A549 treated with AZD9567 at 1 μM for 4 hours (cell line): ENCODE data around the gene GZMM. TPM values are rescaled to one million over a fixed set of nuclear protein-coding genes. Genes with fewer than 3 reads are reported as not detected.

Experiments used
- total RNA-seq: library from RNA; stranded (reverse); fragments of 200-300 nt; extraction: Qiagen RNA extraction; gene quantifications from 5 replicates; pipeline ENCODE4 v1.2.3, GENCODE V29; 2022; ENCODE audit not compliant: insufficient read depth

Gene GZMM
- 0.26 to 0.62 TPM (median 0.32 TPM) in 4 of 5 replicates, not detected in the other for total RNA-seq

DNA sequence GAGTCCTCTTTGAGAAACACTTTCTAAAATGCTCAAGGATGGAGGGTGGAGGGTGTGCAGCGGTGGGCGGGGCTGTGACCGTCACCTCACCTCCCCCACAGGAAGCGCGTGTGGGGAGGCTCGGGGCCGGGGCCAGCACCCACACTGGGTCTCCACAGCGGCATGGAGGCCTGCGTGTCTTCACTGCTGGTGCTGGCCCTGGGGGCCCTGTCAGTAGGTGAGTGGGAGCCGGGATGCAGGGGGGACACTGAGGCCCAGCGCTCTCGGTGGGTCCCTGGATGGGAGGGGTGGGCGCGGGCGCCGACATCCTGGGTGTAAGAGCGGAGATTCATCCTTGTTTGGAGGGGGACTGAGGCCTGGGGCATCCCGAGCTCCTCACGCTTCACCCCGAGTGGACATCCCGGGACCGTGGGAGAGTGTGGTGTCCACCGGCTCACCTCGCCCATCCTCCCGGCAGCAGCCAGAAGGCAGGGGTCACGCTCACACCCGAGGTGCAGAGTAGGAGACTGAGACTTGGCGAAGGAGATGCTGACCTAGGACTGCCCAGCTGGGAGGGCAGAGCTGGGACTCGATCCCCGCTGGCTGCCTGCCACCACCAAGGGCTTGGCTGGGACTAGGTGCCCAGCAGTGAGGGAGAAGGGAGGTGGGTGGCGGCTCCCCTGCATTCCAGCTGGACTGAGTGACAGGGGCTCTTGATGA is at the start of gene GZMM:
Gene GZMM, plus strand, starts transcription at position 144 of the 699 bp plus-strand sequence. Its CDS starts 19 bp downstream, at position 163.

DNA sequence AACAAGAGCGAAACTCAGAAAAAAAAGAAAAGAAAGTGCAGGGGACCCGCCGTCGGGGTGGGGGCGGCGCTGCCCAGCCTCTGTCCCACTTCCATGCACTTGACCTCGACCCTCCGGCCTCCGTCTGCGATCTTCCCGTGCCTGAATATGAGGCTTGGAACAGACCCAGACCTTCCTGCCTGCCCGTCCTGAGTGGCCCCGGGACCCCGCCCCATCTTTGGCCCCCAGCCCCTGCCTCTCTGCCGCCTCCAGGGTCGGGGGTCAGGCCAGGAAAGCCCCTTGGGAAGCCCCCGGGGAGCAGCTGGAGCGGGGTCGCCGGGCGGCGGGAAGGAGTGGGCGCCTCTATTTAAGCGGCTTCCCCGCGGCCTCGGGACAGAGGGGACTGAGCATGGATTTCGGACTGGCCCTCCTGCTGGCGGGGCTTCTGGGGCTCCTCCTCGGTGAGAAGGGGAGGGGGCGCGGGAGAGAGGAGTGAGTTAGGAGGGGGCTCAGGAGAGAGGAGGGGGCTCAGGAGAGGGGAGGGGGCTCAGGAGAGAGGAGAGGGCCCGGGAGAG is 47.7 kb upstream of the GZMM start, which contains the start of gene MADCAM1:
Gene MADCAM1, plus strand, starts transcription at position 375 of the 554 bp plus-strand sequence. Its CDS starts 14 bp downstream, at position 389.

DNA sequence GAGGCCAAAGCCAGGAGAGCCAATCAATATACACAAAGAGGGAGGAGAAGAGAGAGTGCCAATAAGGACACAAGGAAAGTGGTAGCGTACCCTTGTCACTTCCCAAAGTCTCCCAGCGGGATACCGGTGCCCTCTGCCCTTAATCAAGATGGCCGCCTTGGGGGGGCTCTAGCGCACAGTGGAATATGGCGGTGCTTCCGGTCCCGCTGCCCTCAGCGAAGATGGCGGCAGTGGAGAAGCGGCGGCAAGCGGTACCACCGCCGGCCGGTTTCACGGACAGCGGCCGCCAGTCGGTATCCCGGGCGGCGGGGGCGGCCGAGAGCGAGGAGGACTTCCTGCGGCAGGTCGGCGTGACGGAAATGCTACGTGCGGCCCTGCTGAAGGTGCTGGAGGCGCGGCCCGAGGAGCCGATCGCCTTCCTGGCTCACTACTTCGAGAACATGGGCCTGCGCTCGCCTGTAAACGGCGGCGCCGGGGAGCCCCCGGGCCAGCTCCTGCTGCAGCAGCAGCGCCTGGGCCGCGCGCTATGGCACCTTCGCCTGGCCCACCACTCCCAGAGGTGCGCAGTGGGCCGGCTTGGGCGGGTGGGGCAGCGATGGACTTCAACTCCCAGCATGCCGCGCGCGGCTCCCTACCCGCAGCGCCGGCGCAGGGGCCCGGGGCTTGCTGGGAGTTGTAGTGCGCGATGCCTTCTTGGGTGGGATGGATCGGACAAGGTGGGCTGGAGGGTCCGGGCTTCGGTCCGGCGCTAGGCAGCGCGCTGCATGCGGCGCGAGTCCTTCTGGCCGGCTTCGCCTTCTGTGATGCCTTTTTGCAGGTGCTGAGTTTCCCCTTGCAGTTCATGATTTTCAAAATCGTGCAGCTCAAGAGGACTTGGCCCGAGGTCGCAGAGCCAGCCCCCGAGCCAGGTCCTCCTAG is 36.3 kb upstream of the GZMM start, which contains the start of gene TPGS1:
Gene TPGS1, plus strand, starts transcription at position 212 of the 918 bp plus-strand sequence. Its CDS starts 10 bp downstream, at position 222.

DNA sequence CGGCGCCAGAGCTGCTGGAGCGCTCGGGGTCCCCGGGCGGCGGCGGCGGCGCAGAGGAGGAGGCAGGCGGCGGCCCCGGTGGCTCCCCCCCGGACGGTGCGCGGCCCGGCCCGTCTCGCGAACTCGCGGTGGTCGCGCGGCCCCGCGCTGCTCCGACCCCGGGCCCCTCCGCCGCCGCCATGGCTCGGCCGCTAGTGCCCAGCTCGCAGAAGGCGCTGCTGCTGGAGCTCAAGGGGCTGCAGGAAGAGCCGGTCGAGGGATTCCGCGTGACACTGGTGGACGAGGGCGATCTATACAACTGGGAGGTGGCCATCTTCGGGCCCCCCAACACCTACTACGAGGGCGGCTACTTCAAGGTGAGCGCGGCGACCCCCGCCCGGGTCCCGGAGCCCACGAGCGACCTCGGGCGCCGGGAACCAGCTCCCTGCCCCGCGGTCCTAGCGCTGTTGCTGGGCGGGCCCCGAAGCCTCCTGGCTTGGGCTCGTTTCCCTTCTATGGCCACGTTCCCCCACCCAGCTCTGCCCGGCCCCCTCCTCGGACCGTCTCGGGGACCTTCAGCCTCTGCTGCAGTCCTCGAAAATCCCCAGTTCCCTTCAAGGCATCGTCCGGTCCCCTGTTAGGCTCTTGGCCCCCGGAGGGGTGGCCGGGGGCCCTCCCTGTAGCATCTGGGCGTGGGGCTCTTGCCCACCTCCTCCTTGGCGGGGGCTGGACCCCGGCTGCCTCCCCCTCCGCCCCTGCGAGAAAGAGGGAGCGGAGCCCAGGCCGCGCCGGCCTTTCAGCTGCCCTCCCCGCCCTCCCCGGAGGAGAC is 11.9 kb upstream of the GZMM start, which contains the start of gene CDC34:
Gene CDC34, plus strand, starts transcription at position 8 of the 808 bp plus-strand sequence. Its CDS starts 172 bp downstream, at position 180.

DNA sequence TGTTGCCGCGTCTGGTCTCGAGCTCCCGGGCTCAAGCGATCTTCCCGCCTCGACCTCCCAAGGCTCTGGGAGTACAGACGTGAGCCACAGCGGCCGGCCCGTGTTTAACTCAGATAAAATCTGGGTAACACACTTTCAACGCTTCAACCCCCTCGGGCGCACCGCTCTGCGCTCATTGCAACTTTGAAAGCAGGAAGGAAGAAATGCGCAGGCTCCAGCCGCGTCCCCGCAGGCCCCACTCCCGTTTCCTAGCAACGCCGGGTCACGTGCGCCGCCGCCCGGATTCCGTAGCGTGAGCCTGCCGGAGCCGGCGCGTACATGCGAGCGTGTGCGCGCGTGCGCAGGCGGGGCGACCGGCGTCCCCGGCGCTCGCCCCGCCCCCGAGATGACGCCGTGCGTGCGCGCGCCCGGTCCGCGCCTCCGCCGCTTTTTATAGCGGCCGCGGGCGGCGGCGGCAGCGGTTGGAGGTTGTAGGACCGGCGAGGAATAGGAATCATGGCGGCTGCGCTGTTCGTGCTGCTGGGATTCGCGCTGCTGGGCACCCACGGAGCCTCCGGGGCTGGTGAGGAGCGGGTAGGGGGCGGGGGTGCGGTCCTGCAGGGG is 28.4 kb downstream of the GZMM start, which contains the start of gene BSG:
Gene BSG, plus strand, starts transcription at position 457 of the 603 bp plus-strand sequence. Its CDS starts 39 bp downstream, at position 496.

DNA sequence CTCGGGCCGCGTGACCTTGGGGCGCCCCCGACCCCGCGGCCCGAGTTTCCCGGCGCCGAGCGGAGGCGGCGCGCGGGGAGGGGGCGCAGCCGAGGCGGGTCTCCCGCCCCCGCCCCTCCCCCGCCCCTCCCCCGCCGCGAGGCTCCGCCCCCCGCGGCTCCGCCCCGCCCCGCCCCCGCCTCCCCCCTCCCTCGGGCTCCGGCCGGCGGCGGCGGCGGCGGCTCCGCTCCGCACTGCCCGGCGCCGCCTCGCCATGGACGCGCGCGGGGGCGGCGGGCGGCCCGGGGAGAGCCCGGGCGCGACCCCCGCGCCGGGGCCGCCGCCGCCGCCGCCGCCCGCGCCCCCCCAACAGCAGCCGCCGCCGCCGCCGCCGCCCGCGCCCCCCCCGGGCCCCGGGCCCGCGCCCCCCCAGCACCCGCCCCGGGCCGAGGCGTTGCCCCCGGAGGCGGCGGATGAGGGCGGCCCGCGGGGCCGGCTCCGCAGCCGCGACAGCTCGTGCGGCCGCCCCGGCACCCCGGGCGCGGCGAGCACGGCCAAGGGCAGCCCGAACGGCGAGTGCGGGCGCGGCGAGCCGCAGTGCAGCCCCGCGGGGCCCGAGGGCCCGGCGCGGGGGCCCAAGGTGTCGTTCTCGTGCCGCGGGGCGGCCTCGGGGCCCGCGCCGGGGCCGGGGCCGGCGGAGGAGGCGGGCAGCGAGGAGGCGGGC is 46.0 kb downstream of the GZMM start, which contains the start of gene HCN2:
Gene HCN2, plus strand, starts transcription at position 189 of the 703 bp plus-strand sequence. Its CDS starts 65 bp downstream, at position 254.

Other genes with a start within 250 kb of the GZMM start
- gene MIER2, start 199.3 kb upstream of the GZMM start, total RNA-seq, result 7.1 to 22.2 TPM (median 20.3 TPM) in 5 replicates
- gene C2CD4C, start 134.9 kb upstream of the GZMM start, total RNA-seq, result 0.34 to 0.52 TPM (median 0.46 TPM) in 4 of 5 replicates, not detected in the other
- 0.75 to 1.4 TPM (median 0.95 TPM) in 4 of 5 replicates, not detected in the other for gene SHC2, start 83.0 kb upstream of the GZMM start, total RNA-seq
- 0.16 to 0.29 TPM (median 0.24 TPM) in 4 of 5 replicates, not detected in the other for gene MADCAM1, start 47.6 kb upstream of the GZMM start, total RNA-seq
- gene TPGS1, start 36.6 kb upstream of the GZMM start, total RNA-seq, result 14.2 to 17.3 TPM (median 16.0 TPM) in 5 replicates
- 71.1 to 97.1 TPM (median 96.7 TPM) in 5 replicates for gene CDC34, start 12.3 kb upstream of the GZMM start, total RNA-seq
- gene BSG, start 28.5 kb downstream of the GZMM start, total RNA-seq, result 672 to 739 TPM (median 723 TPM) in 5 replicates
- 26.8 to 36.7 TPM (median 34.9 TPM) in 5 replicates for gene HCN2, start 45.8 kb downstream of the GZMM start, total RNA-seq
- 79.2 to 97.4 TPM (median 83.6 TPM) in 5 replicates for gene POLRMT, start 89.5 kb downstream of the GZMM start, total RNA-seq
- 0.58 to 0.97 TPM (median 0.78 TPM) in 4 of 5 replicates, not detected in the other for gene FGF22, start 95.8 kb downstream of the GZMM start, total RNA-seq
- 63.5 to 73.3 TPM (median 72.5 TPM) in 5 replicates for gene RNF126, start 119.2 kb downstream of the GZMM start, total RNA-seq
- 198 to 279 TPM (median 261 TPM) in 5 replicates for gene FSTL3, start 132.3 kb downstream of the GZMM start, total RNA-seq
- gene PRSS57, start 151.4 kb downstream of the GZMM start, total RNA-seq, result 0.10 to 0.32 TPM (median 0.13 TPM) in 3 of 5 replicates, not detected in the others
- 6.7 to 14.2 TPM (median 12.8 TPM) in 5 replicates for gene PALM, start 164.9 kb downstream of the GZMM start, total RNA-seq
- gene MISP, start 207.1 kb downstream of the GZMM start, total RNA-seq, result 63.4 to 77.5 TPM (median 76.5 TPM) in 5 replicates